ENCODE data around the gene NPPA. TPM values are rescaled to one million over a fixed set of nuclear protein-coding genes. Genes with fewer than 3 reads are reported as not detected.

NPPA gene
- total RNA-seq, 3 donors from 2014 or later (not counting 1 experiment from before 2014, with no cell fraction given): not detected

- H3K36me3 Mint-ChIP-seq: no peaks in the 10 kb centered on the region
- H3K27ac Mint-ChIP-seq: no peak overlapping the region
- ATAC-seq (no peak), DNase-seq (no peak)
- no peaks in the 10 kb centered on the region for H3K27me3 ChIP-seq (ENCODE audit: control insufficient read depth, insufficient read depth, low read length)
- 76% methylated on average over 17 of the region's 17 CpGs for WGBS (ENCODE audit: insufficient coverage)
- H3K27me3 Mint-ChIP-seq (ENCODE audit: low read depth in 2 of 2): no peaks in the 10 kb centered on the region
- TF ChIP-seq, protein P1, sequence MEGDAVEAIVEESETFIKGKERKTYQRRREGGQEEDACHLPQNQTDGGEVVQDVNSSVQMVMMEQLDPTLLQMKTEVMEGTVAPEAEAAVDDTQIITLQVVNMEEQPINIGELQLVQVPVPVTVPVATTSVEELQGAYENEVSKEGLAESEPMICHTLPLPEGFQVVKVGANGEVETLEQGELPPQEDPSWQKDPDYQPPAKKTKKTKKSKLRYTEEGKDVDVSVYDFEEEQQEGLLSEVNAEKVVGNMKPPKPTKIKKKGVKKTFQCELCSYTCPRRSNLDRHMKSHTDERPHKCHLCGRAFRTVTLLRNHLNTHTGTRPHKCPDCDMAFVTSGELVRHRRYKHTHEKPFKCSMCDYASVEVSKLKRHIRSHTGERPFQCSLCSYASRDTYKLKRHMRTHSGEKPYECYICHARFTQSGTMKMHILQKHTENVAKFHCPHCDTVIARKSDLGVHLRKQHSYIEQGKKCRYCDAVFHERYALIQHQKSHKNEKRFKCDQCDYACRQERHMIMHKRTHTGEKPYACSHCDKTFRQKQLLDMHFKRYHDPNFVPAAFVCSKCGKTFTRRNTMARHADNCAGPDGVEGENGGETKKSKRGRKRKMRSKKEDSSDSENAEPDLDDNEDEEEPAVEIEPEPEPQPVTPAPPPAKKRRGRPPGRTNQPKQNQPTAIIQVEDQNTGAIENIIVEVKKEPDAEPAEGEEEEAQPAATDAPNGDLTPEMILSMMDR (IDR thresholded peaks at IDR 0.05): no peak
- no peak overlapping the region for H3K4me3 ChIP-seq (ENCODE audit: low read length)
- peaks cover 51% of the 10 kb centered on the region for H3K36me3 ChIP-seq (ENCODE audit: control insufficient read depth, insufficient read depth, low read length)
- no peak overlapping the region for H3K4me3 Mint-ChIP-seq
- peaks cover 5 to 11% of the 10 kb centered on the region in 2 donors for H3K4me1 Mint-ChIP-seq
- intact Hi-C loops (cut with micrococcal nuclease): no loop called here
- H3K9me3 Mint-ChIP-seq: no peaks in the 10 kb centered on the region
- no peaks in the 10 kb centered on the region for H3K9me3 ChIP-seq (ENCODE audit: control insufficient read depth, insufficient read depth, low read length)
- H3K4me1 ChIP-seq (ENCODE audit: control insufficient read depth, insufficient read depth, low read length): peaks cover 7% of the 10 kb centered on the region
- H3K27ac ChIP-seq (ENCODE audit: low read length): no peak overlapping the region
These were observed 6.1 kb downstream of the NPPA start for GRCh38 chr1:11841245-11842153.

DNA sequence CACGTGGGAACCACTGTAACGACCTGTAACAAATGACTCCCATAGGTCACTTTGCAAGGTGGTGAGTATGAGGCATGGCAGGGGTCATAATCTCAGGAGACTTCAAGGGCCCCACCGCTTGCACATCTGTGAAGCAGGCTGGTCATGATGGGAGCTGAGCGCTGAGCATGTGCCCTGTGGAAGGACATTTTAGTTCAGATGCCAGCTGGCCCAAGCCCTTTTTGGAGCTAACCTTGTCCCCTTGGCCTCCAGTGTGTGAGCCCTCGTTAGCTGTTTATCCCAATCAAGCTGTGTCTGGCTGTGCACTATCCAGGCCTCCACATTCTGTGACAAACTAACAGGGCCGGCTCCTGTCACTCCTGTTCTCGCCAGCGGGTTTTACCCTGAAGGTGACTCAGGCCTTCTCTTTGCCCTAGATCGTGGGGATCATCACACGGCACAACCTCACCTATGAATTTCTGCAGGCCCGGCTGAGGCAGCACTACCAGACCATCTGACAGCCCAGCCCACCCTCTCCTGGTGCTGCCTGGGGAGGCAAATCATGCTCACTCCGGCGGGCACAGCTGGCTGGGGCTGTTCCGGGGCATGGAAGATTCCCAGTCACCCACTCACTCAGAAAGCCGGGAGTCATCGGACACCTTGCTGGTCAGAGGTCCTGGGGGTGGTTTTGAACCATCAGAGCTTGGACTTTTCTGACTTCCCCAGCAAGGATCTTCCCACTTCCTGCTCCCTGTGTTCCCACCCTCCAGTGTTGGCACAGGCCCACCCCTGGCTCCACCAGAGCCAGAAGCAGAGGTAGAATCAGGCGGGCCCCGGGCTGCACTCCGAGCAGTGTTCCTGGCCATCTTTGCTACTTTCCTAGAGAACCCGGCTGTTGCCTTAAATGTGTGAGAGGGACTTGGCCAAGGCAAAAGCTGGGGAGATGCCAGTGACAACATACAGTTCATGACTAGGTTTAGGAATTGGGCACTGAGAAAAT, 7.6 kb downstream of the NPPA start:
- TF ChIP-seq, protein P1 (IDR thresholded peaks at IDR 0.05): no peak

DNA sequence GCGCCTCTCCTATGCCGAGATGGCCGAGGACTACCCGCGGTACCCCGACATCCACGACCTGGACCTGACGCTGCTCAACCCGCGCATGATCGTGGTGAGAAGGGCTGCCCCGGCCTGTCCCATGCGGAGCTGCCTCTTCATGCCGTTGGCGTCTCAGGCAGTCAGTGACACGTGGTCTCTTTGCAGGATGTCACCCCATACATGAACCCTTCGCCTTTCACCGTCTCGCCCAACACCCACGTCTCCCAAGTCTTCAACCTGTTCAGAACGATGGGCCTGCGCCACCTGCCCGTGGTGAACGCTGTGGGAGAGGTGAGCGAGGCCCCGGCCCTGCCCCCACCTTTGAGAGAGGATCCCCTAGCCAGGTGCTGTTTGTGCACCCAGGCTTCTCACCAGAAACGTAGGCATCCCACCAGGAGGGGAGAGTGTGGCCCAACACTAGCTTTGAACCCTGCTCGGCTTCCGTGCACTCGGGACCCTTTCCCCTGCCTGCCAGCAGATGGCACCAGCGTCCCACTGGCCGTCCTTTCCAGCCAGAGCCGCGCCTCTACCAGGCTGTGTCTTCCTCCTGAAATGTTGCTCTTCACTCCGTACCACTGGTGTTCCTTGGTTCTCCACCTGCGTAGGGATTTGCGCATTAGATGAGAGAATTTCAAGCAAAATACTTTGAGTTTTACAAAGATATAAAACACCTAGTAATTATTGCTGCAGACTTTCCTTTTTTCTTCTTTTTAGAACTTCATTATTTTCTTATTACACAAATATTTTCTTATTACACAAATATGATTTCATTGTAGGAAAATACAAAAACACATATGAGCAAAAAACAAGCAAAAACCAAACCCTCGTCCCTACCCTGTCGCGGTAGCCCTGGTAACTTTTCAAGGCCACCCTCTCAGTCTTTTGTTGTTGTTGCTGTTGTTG, 9.0 kb downstream of the NPPA start:
- Mint-ChIP-seq H3K27me3 (ENCODE audit: low read depth in 2 of 2) (no peaks in the 10 kb centered on the region), H3K27ac (no peak overlapping the region), H3K4me1 (peaks cover 5 to 11% of the 10 kb centered on the region in 2 donors), H3K9me3 (no peaks in the 10 kb centered on the region), H3K4me3 (no peak overlapping the region), H3K36me3 (peaks cover 5% of the 10 kb centered on the region)
- TF ChIP-seq, protein P1 (IDR thresholded peaks at IDR 0.05): peak; percentile 95
- Histone ChIP-seq H3K27ac (ENCODE audit: low read length) (no peak overlapping the region), H3K9me3 (ENCODE audit: control insufficient read depth, insufficient read depth, low read length) (no peaks in the 10 kb centered on the region), H3K36me3 (ENCODE audit: control insufficient read depth, insufficient read depth, low read length) (peaks cover 67% of the 10 kb centered on the region), H3K4me3 (ENCODE audit: low read length) (no peak overlapping the region), H3K4me1 (ENCODE audit: control insufficient read depth, insufficient read depth, low read length) (peaks cover 7% of the 10 kb centered on the region), H3K27me3 (ENCODE audit: control insufficient read depth, insufficient read depth, low read length) (no peaks in the 10 kb centered on the region)
- intact Hi-C loops (cut with micrococcal nuclease): loop anchor here (1.0 to 2.0 kb wide), 3 partner anchors 56 to 128 kb away; no protein-coding TSS in a partner anchor
- peak; percentile 85 to 99 (median 95) for ATAC-seq
- WGBS (ENCODE audit: insufficient coverage): 71% methylated on average over 38 of the region's 40 CpGs
- peak; percentile 69 to 86 for DNase-seq

More for the DNA sequence above, 7.6 kb downstream of the NPPA start:
- no peak overlapping the region for H3K4me3 ChIP-seq (ENCODE audit: low read length)
- H3K9me3 Mint-ChIP-seq: no peaks in the 10 kb centered on the region
- intact Hi-C loops (cut with micrococcal nuclease): loop anchor here (2.0 kb wide), 1 partner anchor 127 kb away; no protein-coding TSS in a partner anchor
- no peak overlapping the region for H3K27ac Mint-ChIP-seq
- no peak for ATAC-seq
- no peaks in the 10 kb centered on the region for H3K27me3 Mint-ChIP-seq (ENCODE audit: low read depth in 2 of 2)
- no peaks in the 10 kb centered on the region for H3K27me3 ChIP-seq (ENCODE audit: control insufficient read depth, insufficient read depth, low read length)
- no peaks in the 10 kb centered on the region for H3K9me3 ChIP-seq (ENCODE audit: control insufficient read depth, insufficient read depth, low read length)
- WGBS (ENCODE audit: insufficient coverage): 94% methylated on average over 20 of the region's 20 CpGs
- H3K4me1 ChIP-seq (ENCODE audit: control insufficient read depth, insufficient read depth, low read length): peaks cover 7% of the 10 kb centered on the region
- peaks cover 5 to 11% of the 10 kb centered on the region in 2 donors for H3K4me1 Mint-ChIP-seq
- H3K27ac ChIP-seq (ENCODE audit: low read length): no peak overlapping the region
- peaks cover 58% of the 10 kb centered on the region for H3K36me3 ChIP-seq (ENCODE audit: control insufficient read depth, insufficient read depth, low read length)
- no peaks in the 10 kb centered on the region for H3K36me3 Mint-ChIP-seq
- no peak overlapping the region for H3K4me3 Mint-ChIP-seq
- no peak for DNase-seq

Measured in natural killer cell (primary cell).